ENCODE measurements around the gene ETS1. TPM values are rescaled to one million over a fixed set of nuclear protein-coding genes. Genes with fewer than 3 reads are reported as not detected.

ETS1 gene
- total and polyA plus RNA-seq, 2 experiments from 2014 or later, result 25.6 to 52.6 TPM

DNA sequence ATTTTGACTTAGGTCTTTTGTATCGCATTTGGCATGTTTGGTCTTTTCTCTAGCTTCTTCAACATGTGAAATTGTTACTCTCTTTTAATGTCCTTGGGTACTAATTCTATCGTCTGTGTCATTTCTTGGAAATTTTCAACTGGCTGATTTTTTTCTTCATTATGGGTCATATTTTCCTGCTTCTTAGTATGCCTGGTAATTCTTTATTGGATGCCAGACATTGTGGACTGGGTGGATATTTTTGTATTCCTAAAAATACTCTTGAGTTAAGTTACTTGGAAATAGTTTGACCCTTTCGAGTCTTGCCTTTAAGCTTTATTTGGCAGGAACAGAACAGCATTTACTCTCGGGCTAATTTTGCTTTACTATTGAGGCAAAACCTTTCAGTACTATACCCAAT lies 140.1 kb downstream of the ETS1 start:
- Histone ChIP-seq H3K79me2 (replicated peaks; ENCODE audit: insufficient read depth) (no peaks in the 10 kb centered on the region), H3F3A (replicated peaks; ENCODE audit: low read depth) (no peaks in the 10 kb centered on the region), H3K4me2 (no peak overlapping the region), H3K27me3 (ENCODE audit: insufficient read depth) (no peaks in the 10 kb centered on the region), H4K20me1 (replicated peaks; ENCODE audit: insufficient read depth) (no peaks in the 10 kb centered on the region), H3K4me3 (no peak overlapping the region), H3K9me2 (ENCODE audit: insufficient read depth) (no peaks in the 10 kb centered on the region), H3K36me3 (ENCODE audit: insufficient read depth) (no peaks in the 10 kb centered on the region), H2AFZ (no peak overlapping the region), H3K27ac (ENCODE audit: low read depth) (no peak overlapping the region), H3K4me1 (ENCODE audit: insufficient read depth) (no peaks in the 10 kb centered on the region)
- no peak for ATAC-seq
- Mint-ChIP-seq H3K27me3 (ENCODE audit: insufficient read depth, low read depth, poor library complexity) (peaks cover 2% of the 10 kb centered on the region), H3K27ac (no peak overlapping the region), H3K9me3 (peaks cover 7% of the 10 kb centered on the region; the same call in 2 of the 3 replicates), H3K36me3 (ENCODE audit: low read depth) (no peaks in the 10 kb centered on the region), H3K4me1 (no peaks in the 10 kb centered on the region), H3K4me3 (no peak overlapping the region)
- no peak for DNase-seq (ENCODE audit: low spot score)
- TF ChIP-seq EZH2 (IDR thresholded peaks at IDR 0.05; ENCODE audit: low read depth, unreplicated experiment) (no peak), ZNF331 (CRISPR knock-in tag; IDR thresholded peaks at IDR 0.05; ENCODE audit: low read depth) (no peak), NANOG (IDR thresholded peaks at IDR 0.05; ENCODE audit: borderline replicate concordance) (no peak), EZH2phosphoT487 (IDR thresholded peaks at IDR 0.05; ENCODE audit: unreplicated experiment) (no peak), POLR2AphosphoS5 (IDR thresholded peaks at IDR 0.05; ENCODE audit: low read depth) (no peak), ZNF114 (CRISPR knock-in tag; IDR thresholded peaks at IDR 0.05) (no peak), CREB1 (CRISPR knock-in tag; IDR thresholded peaks at IDR 0.05; ENCODE audit: low read depth) (no peak), STAT1 (IDR thresholded peaks at IDR 0.05; ENCODE audit: unreplicated experiment) (no peak), JUNB (IDR thresholded peaks at IDR 0.05; ENCODE audit: unreplicated experiment) (no peak)
- TF ChIP-seq, protein P1, sequence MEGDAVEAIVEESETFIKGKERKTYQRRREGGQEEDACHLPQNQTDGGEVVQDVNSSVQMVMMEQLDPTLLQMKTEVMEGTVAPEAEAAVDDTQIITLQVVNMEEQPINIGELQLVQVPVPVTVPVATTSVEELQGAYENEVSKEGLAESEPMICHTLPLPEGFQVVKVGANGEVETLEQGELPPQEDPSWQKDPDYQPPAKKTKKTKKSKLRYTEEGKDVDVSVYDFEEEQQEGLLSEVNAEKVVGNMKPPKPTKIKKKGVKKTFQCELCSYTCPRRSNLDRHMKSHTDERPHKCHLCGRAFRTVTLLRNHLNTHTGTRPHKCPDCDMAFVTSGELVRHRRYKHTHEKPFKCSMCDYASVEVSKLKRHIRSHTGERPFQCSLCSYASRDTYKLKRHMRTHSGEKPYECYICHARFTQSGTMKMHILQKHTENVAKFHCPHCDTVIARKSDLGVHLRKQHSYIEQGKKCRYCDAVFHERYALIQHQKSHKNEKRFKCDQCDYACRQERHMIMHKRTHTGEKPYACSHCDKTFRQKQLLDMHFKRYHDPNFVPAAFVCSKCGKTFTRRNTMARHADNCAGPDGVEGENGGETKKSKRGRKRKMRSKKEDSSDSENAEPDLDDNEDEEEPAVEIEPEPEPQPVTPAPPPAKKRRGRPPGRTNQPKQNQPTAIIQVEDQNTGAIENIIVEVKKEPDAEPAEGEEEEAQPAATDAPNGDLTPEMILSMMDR (conservative IDR thresholded peaks at IDR 0.05; ENCODE audit: low read depth in 2 of 2), result no peak
- TF ChIP-seq, protein P2, sequence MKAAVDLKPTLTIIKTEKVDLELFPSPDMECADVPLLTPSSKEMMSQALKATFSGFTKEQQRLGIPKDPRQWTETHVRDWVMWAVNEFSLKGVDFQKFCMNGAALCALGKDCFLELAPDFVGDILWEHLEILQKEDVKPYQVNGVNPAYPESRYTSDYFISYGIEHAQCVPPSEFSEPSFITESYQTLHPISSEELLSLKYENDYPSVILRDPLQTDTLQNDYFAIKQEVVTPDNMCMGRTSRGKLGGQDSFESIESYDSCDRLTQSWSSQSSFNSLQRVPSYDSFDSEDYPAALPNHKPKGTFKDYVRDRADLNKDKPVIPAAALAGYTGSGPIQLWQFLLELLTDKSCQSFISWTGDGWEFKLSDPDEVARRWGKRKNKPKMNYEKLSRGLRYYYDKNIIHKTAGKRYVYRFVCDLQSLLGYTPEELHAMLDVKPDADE (IDR thresholded peaks at IDR 0.05), result no peak
- TF ChIP-seq, protein P3, sequence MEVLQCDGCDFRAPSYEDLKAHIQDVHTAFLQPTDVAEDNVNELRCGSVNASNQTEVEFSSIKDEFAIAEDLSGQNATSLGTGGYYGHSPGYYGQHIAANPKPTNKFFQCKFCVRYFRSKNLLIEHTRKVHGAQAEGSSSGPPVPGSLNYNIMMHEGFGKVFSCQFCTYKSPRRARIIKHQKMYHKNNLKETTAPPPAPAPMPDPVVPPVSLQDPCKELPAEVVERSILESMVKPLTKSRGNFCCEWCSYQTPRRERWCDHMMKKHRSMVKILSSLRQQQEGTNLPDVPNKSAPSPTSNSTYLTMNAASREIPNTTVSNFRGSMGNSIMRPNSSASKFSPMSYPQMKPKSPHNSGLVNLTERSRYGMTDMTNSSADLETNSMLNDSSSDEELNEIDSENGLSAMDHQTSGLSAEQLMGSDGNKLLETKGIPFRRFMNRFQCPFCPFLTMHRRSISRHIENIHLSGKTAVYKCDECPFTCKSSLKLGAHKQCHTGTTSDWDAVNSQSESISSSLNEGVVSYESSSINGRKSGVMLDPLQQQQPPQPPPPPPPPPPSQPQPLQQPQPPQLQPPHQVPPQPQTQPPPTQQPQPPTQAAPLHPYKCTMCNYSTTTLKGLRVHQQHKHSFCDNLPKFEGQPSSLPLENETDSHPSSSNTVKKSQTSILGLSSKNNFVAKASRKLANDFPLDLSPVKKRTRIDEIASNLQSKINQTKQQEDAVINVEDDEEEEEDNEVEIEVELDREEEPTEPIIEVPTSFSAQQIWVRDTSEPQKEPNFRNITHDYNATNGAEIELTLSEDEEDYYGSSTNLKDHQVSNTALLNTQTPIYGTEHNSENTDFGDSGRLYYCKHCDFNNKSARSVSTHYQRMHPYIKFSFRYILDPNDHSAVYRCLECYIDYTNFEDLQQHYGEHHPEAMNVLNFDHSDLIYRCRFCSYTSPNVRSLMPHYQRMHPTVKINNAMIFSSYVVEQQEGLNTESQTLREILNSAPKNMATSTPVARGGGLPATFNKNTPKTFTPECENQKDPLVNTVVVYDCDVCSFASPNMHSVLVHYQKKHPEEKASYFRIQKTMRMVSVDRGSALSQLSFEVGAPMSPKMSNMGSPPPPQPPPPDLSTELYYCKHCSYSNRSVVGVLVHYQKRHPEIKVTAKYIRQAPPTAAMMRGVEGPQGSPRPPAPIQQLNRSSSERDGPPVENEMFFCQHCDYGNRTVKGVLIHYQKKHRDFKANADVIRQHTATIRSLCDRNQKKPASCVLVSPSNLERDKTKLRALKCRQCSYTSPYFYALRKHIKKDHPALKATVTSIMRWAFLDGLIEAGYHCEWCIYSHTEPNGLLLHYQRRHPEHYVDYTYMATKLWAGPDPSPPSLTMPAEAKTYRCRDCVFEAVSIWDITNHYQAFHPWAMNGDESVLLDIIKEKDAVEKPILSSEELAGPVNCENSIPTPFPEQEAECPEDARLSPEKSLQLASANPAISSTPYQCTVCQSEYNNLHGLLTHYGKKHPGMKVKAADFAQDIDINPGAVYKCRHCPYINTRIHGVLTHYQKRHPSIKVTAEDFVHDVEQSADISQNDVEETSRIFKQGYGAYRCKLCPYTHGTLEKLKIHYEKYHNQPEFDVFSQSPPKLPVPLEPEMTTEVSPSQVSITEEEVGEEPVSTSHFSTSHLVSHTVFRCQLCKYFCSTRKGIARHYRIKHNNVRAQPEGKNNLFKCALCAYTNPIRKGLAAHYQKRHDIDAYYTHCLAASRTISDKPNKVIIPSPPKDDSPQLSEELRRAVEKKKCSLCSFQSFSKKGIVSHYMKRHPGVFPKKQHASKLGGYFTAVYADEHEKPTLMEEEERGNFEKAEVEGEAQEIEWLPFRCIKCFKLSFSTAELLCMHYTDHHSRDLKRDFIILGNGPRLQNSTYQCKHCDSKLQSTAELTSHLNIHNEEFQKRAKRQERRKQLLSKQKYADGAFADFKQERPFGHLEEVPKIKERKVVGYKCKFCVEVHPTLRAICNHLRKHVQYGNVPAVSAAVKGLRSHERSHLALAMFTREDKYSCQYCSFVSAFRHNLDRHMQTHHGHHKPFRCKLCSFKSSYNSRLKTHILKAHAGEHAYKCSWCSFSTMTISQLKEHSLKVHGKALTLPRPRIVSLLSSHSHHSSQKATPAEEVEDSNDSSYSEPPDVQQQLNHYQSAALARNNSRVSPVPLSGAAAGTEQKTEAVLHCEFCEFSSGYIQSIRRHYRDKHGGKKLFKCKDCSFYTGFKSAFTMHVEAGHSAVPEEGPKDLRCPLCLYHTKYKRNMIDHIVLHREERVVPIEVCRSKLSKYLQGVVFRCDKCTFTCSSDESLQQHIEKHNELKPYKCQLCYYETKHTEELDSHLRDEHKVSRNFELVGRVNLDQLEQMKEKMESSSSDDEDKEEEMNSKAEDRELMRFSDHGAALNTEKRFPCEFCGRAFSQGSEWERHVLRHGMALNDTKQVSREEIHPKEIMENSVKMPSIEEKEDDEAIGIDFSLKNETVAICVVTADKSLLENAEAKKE (CRISPR knock-in tag; IDR thresholded peaks at IDR 0.05), result no peak
- TF ChIP-seq, protein P4, sequence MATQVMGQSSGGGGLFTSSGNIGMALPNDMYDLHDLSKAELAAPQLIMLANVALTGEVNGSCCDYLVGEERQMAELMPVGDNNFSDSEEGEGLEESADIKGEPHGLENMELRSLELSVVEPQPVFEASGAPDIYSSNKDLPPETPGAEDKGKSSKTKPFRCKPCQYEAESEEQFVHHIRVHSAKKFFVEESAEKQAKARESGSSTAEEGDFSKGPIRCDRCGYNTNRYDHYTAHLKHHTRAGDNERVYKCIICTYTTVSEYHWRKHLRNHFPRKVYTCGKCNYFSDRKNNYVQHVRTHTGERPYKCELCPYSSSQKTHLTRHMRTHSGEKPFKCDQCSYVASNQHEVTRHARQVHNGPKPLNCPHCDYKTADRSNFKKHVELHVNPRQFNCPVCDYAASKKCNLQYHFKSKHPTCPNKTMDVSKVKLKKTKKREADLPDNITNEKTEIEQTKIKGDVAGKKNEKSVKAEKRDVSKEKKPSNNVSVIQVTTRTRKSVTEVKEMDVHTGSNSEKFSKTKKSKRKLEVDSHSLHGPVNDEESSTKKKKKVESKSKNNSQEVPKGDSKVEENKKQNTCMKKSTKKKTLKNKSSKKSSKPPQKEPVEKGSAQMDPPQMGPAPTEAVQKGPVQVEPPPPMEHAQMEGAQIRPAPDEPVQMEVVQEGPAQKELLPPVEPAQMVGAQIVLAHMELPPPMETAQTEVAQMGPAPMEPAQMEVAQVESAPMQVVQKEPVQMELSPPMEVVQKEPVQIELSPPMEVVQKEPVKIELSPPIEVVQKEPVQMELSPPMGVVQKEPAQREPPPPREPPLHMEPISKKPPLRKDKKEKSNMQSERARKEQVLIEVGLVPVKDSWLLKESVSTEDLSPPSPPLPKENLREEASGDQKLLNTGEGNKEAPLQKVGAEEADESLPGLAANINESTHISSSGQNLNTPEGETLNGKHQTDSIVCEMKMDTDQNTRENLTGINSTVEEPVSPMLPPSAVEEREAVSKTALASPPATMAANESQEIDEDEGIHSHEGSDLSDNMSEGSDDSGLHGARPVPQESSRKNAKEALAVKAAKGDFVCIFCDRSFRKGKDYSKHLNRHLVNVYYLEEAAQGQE (IDR thresholded peaks at IDR 0.05; ENCODE audit: unreplicated experiment), result no peak
